ENCODE data around the gene CPPED1.
A peak's percentile ranks its signal among the peaks of the same experiment; 100 is the strongest.

CPPED1 gene

GRCh38 chr16:12688951-12689850 lies 114.5 kb downstream of the CPPED1 start:
- no peak overlapping the region for H3K4me3 ChIP-seq (ENCODE audit: low read depth, low read length)
- peak; percentile 16 for DNase-seq (ENCODE audit: low read depth)
- TF ChIP-seq, protein P1, sequence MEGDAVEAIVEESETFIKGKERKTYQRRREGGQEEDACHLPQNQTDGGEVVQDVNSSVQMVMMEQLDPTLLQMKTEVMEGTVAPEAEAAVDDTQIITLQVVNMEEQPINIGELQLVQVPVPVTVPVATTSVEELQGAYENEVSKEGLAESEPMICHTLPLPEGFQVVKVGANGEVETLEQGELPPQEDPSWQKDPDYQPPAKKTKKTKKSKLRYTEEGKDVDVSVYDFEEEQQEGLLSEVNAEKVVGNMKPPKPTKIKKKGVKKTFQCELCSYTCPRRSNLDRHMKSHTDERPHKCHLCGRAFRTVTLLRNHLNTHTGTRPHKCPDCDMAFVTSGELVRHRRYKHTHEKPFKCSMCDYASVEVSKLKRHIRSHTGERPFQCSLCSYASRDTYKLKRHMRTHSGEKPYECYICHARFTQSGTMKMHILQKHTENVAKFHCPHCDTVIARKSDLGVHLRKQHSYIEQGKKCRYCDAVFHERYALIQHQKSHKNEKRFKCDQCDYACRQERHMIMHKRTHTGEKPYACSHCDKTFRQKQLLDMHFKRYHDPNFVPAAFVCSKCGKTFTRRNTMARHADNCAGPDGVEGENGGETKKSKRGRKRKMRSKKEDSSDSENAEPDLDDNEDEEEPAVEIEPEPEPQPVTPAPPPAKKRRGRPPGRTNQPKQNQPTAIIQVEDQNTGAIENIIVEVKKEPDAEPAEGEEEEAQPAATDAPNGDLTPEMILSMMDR (IDR thresholded peaks at IDR 0.05; ENCODE audit: insufficient read depth, low read depth, low read length, missing control alignments) = no peak

- TF ChIP-seq, protein P1 (IDR thresholded peaks at IDR 0.05; ENCODE audit: insufficient read depth, low read depth, low read length, missing control alignments) = no peak
- no peak for DNase-seq (ENCODE audit: low read depth)
- H3K4me3 ChIP-seq (ENCODE audit: low read depth, low read length) = no peak overlapping the region
Measured at GRCh38 chr16:12685806-12686205, 117.9 kb downstream of the CPPED1 start.

DNA sequence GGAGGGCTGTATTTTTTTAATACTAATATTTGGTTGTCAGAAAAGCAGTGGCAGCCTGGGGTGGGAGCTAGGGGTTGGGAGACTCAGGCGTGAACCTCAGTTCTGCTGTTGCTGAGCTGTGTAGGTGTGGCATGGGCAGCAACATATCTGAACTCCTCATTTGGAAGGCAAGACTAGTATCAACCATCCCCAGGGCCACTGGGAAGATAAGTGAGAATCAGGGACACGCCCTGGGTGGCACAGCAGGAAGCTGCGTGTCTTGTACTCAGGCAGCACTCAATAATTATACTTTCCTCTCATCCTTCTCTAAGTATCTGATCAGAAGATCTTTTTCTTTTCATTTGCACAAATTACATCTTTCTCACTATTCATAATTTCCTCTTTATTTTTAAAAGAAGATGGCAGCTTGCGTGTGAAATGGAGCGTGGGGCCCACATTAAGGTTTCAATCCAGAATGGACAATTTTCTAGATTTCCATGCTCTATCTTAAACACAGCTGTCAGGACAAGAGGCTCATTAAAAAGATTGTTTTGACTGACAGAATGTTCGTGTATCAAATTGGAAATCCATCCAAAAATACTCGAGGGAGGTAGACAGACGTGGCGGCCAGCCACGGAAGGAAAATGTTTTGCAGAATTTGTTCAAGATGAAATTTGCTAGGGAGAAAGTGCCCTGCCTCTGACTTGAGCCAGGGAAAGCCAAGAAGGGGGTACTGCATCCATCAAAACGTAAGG lies 121.1 kb downstream of the CPPED1 start:
- no peak overlapping the region for H3K4me3 ChIP-seq (ENCODE audit: low read depth, low read length)
- DNase-seq (ENCODE audit: low read depth) = no peak
- TF ChIP-seq, protein P1 (IDR thresholded peaks at IDR 0.05; ENCODE audit: insufficient read depth, low read depth, low read length, missing control alignments) = no peak

GRCh38 chr16:12681653-12682052 lies 122.0 kb downstream of the CPPED1 start:
- H3K4me3 ChIP-seq (ENCODE audit: low read depth, low read length) = no peak overlapping the region
- no peak for DNase-seq (ENCODE audit: low read depth)
- TF ChIP-seq, protein P1 (IDR thresholded peaks at IDR 0.05; ENCODE audit: insufficient read depth, low read depth, low read length, missing control alignments) = no peak

DNA sequence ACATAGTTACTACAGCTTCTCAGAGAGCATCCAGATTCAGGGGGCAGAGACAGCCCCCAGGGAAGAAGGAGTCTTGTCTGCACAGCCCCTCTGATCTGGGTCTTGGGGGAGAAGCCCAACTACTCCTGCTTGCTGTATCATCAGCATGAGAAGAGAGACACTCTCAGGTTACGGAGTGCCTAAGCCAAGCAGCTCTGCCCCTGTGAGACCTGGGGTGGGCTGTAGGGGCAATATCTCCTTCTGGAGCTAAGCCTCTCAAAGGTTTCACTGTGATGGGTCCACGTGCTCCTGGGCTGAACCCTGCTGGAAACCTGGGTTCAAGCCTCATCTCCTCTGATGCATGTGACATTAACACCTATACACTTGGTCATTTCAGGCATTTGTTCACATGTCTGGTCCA lies 123.2 kb downstream of the CPPED1 start:
- no peak for DNase-seq (ENCODE audit: low read depth)
- TF ChIP-seq, protein P1 (IDR thresholded peaks at IDR 0.05; ENCODE audit: insufficient read depth, low read depth, low read length, missing control alignments) = no peak
- no peak overlapping the region for H3K4me3 ChIP-seq (ENCODE audit: low read depth, low read length)

DNA sequence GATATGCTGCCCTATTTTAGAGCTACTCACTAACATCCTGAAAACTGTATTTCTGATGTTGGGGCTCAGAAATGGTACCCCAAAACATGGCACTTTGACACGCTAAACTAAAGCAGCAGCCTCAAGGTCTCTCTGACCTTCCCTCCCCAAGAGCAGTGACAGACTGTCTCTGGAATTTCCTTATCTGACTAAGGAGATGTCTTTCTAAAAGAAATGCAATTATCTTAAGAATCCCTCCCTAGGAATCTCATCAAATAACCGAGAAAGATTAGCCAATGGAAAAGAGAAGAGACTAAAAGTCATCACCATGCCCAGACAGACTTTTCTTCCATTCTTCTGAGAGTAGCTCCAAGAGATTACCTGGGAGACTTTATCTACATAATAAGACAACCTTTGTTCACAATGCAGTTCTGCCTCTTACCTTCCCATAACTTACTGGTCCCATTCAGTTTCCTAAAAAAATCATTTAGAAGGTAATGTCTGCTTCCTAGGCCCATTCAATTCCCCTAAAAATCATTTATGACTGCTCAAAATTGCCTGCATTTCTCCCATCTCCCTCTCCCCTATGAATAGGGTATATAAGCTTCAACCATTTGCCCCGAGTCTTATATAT lies 123.9 kb downstream of the CPPED1 start:
- TF ChIP-seq, protein P1 (IDR thresholded peaks at IDR 0.05; ENCODE audit: insufficient read depth, low read depth, low read length, missing control alignments) = no peak
- no peak for DNase-seq (ENCODE audit: low read depth)
- no peak overlapping the region for H3K4me3 ChIP-seq (ENCODE audit: low read depth, low read length)
